Measurements from ENCODE around the gene TMEM200C.

The TMEM200C gene

DNA sequence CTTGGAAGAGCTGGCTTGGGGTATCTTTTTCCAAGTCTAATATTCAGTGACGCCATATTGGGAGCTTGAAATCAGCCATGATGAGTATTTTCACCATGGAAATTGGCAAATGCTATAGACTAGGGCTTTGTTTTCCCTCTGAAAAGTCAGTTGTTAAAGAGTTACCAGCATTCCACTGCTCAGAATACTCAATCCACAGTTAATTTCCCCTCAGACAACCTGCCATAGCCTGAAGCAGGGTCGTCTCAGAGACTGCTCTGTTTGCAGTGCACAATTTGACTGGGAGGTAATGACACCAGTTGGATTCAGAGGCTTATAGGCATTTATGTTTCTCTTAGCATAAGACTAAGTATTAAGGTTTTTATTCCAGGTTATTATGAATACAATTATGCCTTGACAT is 35.5 kb upstream of the TMEM200C start:
- H3K36me3 ChIP-seq (ENCODE audit: control insufficient read depth in 2 of 2, insufficient read depth in 1 of 2, low read length in 2 of 2): no peaks in the 10 kb centered on the region
- H3K4me3 ChIP-seq (ENCODE audit: low read depth, low read length): no peak overlapping the region
- CTCF ChIA-PET: interaction anchor here (1.0 kb wide), 1 partner anchor 1109 kb away, joined by 3 read pairs; no protein-coding TSS in a partner anchor
- H3K9me3 ChIP-seq (ENCODE audit: control insufficient read depth, insufficient read depth, low read depth, low read length): peaks cover 2% of the 10 kb centered on the region; the same call in 1 of the 2 replicates
- POLR2A ChIA-PET: no interaction called here
- no peaks in the 10 kb centered on the region for H3K4me1 ChIP-seq (ENCODE audit: control insufficient read depth, insufficient read depth, low read length)
- no peak overlapping the region for H3K27ac ChIP-seq (ENCODE audit: extremely low read depth, low read depth, low read length)
- TF ChIP-seq ZNF174 (tag by site-specific recombination; IDR thresholded peaks at IDR 0.05): no peak

DNA sequence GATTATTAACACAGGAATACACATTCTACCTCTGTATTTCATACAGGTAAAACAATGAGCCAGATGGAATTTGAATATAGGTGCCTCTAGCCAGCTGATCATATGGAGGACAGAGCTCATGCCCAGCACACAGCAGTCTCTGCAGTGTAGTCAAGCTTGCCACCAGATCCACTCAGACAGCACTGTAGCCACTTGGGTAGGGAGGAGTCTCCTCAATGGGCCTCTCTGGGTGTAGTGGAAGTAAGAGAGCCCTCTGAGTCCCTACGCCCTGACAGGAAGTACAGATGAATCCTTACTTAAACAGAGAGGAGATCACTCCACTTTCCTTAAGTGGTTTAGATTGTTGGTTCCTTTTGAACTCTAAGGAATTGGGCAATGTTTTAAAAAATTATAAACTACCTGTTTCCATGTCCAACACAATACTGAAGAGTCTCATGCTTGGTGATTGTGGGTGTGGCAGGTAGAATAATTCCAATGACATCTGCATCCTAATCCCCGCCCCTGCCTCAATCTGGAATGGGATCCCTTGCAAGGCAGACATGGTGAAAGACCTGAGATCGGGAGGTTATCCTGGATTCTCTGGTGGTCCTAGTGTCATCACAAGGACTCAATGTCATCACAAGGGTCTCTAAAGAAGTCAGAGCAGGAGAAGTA is 23.0 kb upstream of the TMEM200C start:
- H3K36me3 ChIP-seq (ENCODE audit: control insufficient read depth in 2 of 2, insufficient read depth in 1 of 2, low read length in 2 of 2): no peaks in the 10 kb centered on the region
- no peak overlapping the region for H3K27ac ChIP-seq (ENCODE audit: extremely low read depth, low read depth, low read length)
- POLR2A ChIA-PET: no interaction called here
- H3K4me1 ChIP-seq (ENCODE audit: control insufficient read depth, insufficient read depth, low read length): no peaks in the 10 kb centered on the region
- H3K4me3 ChIP-seq (ENCODE audit: low read depth, low read length): no peak overlapping the region
- CTCF ChIA-PET: interaction anchor here (0.7 kb wide), 1 partner anchor 323 kb away, joined by 3 read pairs; no protein-coding TSS in a partner anchor
- no peak for TF ChIP-seq HOXC10 (CRISPR knock-in tag; IDR thresholded peaks at IDR 0.05)
- no peak for TF ChIP-seq ZBTB21 (tag by site-specific recombination; IDR thresholded peaks at IDR 0.05)
- TF ChIP-seq ZNF560 (tag by site-specific recombination; IDR thresholded peaks at IDR 0.05; ENCODE audit: borderline replicate concordance): no peak
- no peak for TF ChIP-seq ZNF776 (tag by site-specific recombination; IDR thresholded peaks at IDR 0.05; ENCODE audit: borderline replicate concordance)
- TF ChIP-seq, protein P1, sequence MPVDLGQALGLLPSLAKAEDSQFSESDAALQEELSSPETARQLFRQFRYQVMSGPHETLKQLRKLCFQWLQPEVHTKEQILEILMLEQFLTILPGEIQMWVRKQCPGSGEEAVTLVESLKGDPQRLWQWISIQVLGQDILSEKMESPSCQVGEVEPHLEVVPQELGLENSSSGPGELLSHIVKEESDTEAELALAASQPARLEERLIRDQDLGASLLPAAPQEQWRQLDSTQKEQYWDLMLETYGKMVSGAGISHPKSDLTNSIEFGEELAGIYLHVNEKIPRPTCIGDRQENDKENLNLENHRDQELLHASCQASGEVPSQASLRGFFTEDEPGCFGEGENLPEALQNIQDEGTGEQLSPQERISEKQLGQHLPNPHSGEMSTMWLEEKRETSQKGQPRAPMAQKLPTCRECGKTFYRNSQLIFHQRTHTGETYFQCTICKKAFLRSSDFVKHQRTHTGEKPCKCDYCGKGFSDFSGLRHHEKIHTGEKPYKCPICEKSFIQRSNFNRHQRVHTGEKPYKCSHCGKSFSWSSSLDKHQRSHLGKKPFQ (tag by site-specific recombination; IDR thresholded peaks at IDR 0.05): no peak
- TF ChIP-seq, protein P2, sequence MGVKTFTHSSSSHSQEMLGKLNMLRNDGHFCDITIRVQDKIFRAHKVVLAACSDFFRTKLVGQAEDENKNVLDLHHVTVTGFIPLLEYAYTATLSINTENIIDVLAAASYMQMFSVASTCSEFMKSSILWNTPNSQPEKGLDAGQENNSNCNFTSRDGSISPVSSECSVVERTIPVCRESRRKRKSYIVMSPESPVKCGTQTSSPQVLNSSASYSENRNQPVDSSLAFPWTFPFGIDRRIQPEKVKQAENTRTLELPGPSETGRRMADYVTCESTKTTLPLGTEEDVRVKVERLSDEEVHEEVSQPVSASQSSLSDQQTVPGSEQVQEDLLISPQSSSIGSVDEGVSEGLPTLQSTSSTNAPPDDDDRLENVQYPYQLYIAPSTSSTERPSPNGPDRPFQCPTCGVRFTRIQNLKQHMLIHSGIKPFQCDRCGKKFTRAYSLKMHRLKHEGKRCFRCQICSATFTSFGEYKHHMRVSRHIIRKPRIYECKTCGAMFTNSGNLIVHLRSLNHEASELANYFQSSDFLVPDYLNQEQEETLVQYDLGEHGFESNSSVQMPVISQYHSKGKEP (tag by site-specific recombination; IDR thresholded peaks at IDR 0.05): no peak
- no peak for TF ChIP-seq ZNF292 (tag by site-specific recombination; IDR thresholded peaks at IDR 0.05; ENCODE audit: borderline replicate concordance, low read depth)
- no peak for TF ChIP-seq ZNF785 (tag by site-specific recombination; IDR thresholded peaks at IDR 0.05)
- no peak for TF ChIP-seq ZNF596 (tag by site-specific recombination; IDR thresholded peaks at IDR 0.05)
- no peak for TF ChIP-seq ZNF558 (tag by site-specific recombination; IDR thresholded peaks at IDR 0.05)
- no peak for TF ChIP-seq ZNF174 (tag by site-specific recombination; IDR thresholded peaks at IDR 0.05)
- TF ChIP-seq, protein P3, sequence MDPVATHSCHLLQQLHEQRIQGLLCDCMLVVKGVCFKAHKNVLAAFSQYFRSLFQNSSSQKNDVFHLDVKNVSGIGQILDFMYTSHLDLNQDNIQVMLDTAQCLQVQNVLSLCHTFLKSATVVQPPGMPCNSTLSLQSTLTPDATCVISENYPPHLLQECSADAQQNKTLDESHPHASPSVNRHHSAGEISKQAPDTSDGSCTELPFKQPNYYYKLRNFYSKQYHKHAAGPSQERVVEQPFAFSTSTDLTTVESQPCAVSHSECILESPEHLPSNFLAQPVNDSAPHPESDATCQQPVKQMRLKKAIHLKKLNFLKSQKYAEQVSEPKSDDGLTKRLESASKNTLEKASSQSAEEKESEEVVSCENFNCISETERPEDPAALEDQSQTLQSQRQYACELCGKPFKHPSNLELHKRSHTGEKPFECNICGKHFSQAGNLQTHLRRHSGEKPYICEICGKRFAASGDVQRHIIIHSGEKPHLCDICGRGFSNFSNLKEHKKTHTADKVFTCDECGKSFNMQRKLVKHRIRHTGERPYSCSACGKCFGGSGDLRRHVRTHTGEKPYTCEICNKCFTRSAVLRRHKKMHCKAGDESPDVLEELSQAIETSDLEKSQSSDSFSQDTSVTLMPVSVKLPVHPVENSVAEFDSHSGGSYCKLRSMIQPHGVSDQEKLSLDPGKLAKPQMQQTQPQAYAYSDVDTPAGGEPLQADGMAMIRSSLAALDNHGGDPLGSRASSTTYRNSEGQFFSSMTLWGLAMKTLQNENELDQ (tag by site-specific recombination; IDR thresholded peaks at IDR 0.05; ENCODE audit: low read depth): no peak
- no peak for TF ChIP-seq MEIS1 (CRISPR knock-in tag; IDR thresholded peaks at IDR 0.05; ENCODE audit: borderline replicate concordance)
- TF ChIP-seq ZNF514 (tag by site-specific recombination; IDR thresholded peaks at IDR 0.05): no peak
- no peak for TF ChIP-seq ZNF404 (tag by site-specific recombination; IDR thresholded peaks at IDR 0.05)
- TF ChIP-seq ZSCAN30 (tag by site-specific recombination; IDR thresholded peaks at IDR 0.05): no peak
- TF ChIP-seq ZNF202 (tag by site-specific recombination; IDR thresholded peaks at IDR 0.05; ENCODE audit: borderline replicate concordance): no peak
- TF ChIP-seq ZFP41 (tag by site-specific recombination; IDR thresholded peaks at IDR 0.05; ENCODE audit: borderline replicate concordance): no peak
- no peaks in the 10 kb centered on the region for H3K9me3 ChIP-seq (ENCODE audit: control insufficient read depth, insufficient read depth, low read depth, low read length)

Measured in HEK293 (cell line).